HFF-Myc (cell line): ENCODE results near the gene EML2.

ENCODE experiments used
- DNase-seq: peaks from one replicate; pipeline ENCODE4 v3.0.0-alpha.2; 2011; ENCODE audit warnings: low read depth; ENCODE audit errors: extremely low read depth
- H3K4me3 ChIP-seq: replicated peaks from 2 replicates; pipeline ENCODE4 v1.5.1; 2011; ENCODE audit warnings: low read depth, mild to moderate bottlenecking, control low read depth, low read length
- TF ChIP-seq, protein P1 (sequence below): IDR thresholded peaks from 2 replicates; pipeline ENCODE4 v1.5.1; 2012; ENCODE audit warnings: mild to moderate bottlenecking, low read depth, low read length, control low read depth; ENCODE audit errors: missing control alignments

EML2 gene

DNA sequence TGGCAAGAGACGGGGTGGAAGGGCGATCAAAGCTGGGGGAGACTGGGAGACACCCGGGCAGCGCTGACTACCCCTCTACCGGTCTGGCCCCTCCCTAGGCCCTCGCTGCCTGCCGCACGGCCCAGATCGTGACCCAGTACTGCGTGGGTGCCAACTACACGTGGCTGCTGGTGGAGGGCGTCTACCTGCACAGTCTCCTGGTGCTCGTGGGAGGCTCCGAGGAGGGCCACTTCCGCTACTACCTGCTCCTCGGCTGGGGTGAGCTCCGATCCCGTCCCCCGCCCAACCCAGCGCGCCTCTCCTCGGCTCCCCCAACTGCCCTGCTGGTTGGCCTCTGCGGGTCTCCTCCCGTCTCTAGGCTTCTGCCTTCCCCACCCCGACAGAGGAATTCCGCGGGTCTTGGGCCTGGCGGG is 37.7 kb upstream of the EML2 start:
- no peak for DNase-seq
- TF ChIP-seq, protein P1, sequence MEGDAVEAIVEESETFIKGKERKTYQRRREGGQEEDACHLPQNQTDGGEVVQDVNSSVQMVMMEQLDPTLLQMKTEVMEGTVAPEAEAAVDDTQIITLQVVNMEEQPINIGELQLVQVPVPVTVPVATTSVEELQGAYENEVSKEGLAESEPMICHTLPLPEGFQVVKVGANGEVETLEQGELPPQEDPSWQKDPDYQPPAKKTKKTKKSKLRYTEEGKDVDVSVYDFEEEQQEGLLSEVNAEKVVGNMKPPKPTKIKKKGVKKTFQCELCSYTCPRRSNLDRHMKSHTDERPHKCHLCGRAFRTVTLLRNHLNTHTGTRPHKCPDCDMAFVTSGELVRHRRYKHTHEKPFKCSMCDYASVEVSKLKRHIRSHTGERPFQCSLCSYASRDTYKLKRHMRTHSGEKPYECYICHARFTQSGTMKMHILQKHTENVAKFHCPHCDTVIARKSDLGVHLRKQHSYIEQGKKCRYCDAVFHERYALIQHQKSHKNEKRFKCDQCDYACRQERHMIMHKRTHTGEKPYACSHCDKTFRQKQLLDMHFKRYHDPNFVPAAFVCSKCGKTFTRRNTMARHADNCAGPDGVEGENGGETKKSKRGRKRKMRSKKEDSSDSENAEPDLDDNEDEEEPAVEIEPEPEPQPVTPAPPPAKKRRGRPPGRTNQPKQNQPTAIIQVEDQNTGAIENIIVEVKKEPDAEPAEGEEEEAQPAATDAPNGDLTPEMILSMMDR = no peak
- peak overlapping the region; percentile 13; the same call in 1 of the 2 replicates for H3K4me3 ChIP-seq

DNA sequence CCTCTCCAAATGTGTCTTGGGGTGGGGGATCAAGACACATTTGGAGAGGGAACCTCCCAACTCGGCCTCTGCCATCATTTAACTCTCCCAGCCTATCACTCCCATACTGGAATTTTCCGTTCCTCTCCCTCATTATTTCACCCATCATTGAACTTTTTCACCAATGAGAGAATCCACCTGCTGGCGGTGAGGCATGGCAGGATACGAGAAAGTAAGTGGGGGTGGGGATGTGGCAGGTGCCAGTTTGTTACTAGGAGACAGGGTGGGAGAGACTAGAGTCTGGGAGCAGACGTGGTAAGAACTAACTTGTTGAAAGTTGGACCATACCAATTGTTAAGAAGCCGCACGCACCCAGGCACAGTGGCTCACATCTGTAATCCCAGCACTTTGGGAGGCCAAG is 35.7 kb upstream of the EML2 start:
- no peak overlapping the region for H3K4me3 ChIP-seq
- no peak for DNase-seq
- TF ChIP-seq, protein P1 = no peak

DNA sequence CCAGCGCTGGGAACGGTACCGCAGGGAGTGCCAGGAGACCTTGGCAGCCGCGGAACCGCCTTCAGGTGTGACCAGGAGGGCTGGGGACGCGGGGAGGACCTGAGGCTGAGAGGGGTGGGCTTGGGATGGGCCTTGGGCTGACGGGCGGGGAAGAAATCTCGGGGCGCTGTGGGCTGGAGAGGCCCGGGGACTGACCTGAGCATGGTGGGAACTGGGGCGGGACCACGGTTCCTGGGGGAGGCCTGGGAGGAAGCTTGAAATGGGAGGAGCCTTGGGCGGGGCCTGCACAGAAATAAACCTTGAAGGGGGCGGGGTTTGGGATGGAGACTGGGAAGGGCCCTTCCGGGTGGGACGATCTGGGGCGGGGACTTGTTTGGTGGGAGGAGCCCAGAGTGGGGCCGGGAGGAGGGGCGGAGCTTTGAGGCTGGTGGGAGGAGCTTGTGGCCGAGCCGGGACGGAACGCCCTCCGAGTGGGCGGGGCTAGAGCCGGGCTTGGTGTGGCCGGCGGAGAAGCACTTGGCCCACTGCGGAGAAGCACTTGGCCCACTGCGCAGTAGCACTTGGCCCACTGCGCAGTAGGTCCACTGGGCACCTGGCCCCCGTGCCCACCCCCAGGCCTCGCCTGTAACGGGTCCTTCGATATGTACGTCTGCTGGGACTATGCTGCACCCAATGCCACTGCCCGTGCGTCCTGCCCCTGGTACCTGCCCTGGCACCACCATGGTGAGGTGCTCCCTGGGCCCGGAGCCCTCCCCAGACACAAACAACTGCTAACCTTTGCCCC is 31.7 kb upstream of the EML2 start:
- DNase-seq = no peak
- no peak overlapping the region for H3K4me3 ChIP-seq
- TF ChIP-seq, protein P1 = no peak

DNA sequence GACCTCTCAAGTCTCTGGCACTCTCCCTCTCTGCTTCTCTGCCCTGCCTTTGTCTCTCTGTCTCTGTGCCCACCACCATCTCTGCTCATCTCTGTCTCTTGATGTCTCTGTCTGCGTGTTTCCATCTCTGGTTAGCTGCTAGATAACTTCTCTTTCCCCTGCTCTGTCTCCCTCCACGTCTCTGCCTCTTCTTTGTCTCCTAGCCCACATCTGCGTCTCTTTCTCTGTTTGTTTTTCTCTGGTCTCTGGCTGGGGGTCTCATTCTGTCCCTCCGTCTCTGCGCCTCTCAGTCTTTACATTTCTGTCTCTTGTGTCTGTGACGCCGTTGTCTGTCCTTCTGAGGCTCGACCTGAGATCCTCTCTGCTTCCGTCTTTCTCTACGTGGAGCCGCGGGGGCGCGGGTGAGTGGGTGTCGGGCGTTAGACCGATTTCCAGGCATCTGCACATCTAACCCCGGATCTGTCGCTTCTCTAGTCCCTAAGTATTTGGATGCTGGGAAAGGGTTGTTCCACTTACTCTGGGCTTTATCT is 29.2 kb upstream of the EML2 start:
- H3K4me3 ChIP-seq = peak overlapping the region; percentile 31
- DNase-seq = no peak
- TF ChIP-seq, protein P1 = no peak

DNA sequence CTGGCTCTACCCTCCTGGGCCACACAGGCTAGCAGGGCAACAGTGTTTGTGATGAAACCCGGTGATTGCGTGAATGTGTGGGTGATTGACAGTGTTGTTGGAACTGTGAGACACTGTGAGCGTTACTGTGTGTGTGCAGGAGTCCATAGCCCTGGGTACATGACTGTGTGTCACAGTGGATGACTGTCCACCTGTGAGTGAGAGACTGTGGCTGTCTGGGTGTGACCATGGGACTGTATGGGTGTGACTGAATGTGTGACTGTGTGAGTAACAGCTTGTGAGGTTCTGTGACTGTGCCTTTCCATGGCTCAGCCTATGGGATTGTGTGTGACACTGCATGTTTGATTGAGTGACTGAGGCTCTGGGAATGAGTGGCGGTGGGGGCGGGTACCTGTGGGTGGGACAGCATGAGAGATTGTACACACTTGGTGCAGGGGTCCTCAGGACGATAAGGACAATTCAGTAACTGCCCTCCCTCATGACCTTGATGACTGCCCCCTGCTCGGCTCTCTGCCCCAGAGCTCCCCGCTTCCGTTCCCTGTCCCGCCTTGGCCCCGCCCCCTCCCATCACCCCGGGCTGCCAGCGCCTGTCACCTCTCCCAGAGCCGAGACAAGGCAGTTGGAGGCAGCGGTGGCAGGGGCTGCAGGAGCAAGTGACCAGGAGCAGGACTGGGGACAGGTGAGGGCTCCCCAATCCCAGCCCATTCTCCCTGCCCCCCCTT is 28.6 kb upstream of the EML2 start, which contains the start of gene GIPR:
Gene GIPR, plus strand, starts transcription at position 602 of the 722 bp plus-strand sequence. CDS start 1,300 bp downstream, outside the sequence.
- TF ChIP-seq, protein P1 = no peak
- peak within 1 kb of the TSS; percentile 31 for H3K4me3 ChIP-seq
- no peak for DNase-seq

DNA sequence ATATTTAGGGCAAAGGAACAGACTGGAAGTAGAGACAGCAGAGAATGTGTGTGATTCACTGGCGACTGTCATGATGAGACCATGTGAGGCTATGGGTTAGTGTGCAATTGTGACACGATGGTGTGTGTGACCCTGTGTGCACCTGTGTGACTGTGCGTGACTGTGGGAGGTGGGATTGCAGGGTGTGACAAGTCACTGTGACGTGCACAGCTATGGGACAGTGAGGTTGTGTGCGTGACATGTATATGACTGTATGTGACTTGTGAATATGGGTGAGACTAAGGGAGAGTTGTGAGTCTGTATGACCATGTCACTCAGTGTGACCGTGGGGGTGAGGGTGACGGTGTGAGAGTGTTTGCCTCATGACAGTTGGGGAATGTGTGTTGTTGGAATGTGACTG is 25.4 kb upstream of the EML2 start:
- H3K4me3 ChIP-seq = no peak overlapping the region
- DNase-seq = no peak
- TF ChIP-seq, protein P1 = no peak
